Measurements from ENCODE around the gene RACK1. TPM values are rescaled to one million over a fixed set of nuclear protein-coding genes. Genes with fewer than 3 reads are reported as not detected.

The RACK1 gene
- total RNA-seq, 1 donor from 2014 or later = 7,283 TPM

DNA sequence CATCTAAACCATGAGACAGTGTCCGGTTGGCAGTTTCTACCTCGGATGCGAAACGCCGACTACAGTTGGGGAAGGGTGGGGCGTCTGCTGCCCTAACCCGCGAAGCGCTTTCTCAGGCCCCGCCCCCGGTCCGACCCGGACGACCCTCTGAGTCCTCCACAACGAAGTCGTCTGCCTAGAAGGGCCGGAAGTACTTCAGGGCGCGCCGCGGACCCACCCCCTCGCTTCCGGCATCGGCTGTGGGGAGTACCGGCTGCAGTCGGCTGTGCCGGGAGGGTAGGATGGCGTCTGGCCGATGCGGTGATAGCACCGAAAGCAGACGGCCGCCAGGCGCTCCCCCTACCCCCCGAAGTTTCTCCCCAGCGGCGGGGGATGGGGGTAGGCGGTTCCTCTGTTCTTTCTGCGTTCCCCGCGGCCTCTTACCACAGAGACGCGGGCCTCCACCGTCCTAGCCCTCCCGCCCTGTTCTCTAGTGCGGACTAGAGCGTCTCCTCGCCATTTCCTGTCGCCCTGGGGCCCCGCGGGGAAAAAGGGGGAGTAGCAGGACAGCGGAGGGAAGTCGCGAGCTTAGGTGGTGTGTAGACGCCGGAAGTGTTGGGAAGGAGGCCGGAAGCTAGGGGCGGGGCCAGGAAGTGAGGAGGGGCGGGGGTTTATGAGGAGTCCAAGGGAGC, 20.5 kb downstream of the RACK1 start, which contains the start of gene TRIM41:
TRIM41 (plus strand) TSS at position 224 of the 671 bp plus-strand sequence. CDS start 719 bp downstream, outside the sequence.
- DNase-seq (ENCODE audit: low read depth) = peak; percentile 92
- Histone ChIP-seq H3K27me3 (ENCODE audit: control insufficient read depth, insufficient read depth, low read length) (no peaks in the 10 kb centered on the region), H3K36me3 (ENCODE audit: control insufficient read depth, insufficient read depth, low read length) (peaks cover 1% of the 10 kb centered on the region), H3K4me3 (ENCODE audit: low read depth, low read length) (peak within 1 kb of the TSS; percentile 69)
- TF ChIP-seq, protein P1, sequence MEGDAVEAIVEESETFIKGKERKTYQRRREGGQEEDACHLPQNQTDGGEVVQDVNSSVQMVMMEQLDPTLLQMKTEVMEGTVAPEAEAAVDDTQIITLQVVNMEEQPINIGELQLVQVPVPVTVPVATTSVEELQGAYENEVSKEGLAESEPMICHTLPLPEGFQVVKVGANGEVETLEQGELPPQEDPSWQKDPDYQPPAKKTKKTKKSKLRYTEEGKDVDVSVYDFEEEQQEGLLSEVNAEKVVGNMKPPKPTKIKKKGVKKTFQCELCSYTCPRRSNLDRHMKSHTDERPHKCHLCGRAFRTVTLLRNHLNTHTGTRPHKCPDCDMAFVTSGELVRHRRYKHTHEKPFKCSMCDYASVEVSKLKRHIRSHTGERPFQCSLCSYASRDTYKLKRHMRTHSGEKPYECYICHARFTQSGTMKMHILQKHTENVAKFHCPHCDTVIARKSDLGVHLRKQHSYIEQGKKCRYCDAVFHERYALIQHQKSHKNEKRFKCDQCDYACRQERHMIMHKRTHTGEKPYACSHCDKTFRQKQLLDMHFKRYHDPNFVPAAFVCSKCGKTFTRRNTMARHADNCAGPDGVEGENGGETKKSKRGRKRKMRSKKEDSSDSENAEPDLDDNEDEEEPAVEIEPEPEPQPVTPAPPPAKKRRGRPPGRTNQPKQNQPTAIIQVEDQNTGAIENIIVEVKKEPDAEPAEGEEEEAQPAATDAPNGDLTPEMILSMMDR (IDR thresholded peaks at IDR 0.05; ENCODE audit: insufficient read depth, low read length, severe bottlenecking) = peak; percentile 11
- no peak for FAIRE-seq

DNA sequence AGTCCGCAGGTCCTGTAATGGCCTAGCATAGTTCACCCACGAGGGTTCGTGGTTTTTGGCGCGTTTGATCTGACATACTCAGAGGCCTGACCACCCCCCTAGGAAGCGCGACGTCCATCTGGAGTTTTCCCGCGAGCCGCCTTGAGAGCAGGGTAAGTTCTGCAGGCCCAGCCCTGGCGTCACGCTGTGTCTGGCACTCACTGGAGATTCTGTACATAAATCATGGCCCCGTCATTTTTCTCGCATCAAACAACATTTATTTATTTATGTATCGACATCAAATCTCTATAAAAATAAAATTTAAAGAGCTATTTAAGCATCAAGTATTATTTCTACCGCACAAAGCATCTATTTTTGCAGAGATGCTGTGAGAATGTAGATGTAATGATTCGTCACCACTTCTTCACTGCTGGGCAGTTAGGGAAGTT, 21.1 kb downstream of the RACK1 start:
- TF ChIP-seq, protein P1 (IDR thresholded peaks at IDR 0.05; ENCODE audit: insufficient read depth, low read length, severe bottlenecking) = no peak
- Histone ChIP-seq H3K36me3 (ENCODE audit: control insufficient read depth, insufficient read depth, low read length) (peaks cover 1% of the 10 kb centered on the region), H3K4me3 (ENCODE audit: low read depth, low read length) (peak overlapping the region; percentile 69), H3K27me3 (ENCODE audit: control insufficient read depth, insufficient read depth, low read length) (no peaks in the 10 kb centered on the region)
- no peak for DNase-seq (ENCODE audit: low read depth)
- FAIRE-seq = no peak

DNA sequence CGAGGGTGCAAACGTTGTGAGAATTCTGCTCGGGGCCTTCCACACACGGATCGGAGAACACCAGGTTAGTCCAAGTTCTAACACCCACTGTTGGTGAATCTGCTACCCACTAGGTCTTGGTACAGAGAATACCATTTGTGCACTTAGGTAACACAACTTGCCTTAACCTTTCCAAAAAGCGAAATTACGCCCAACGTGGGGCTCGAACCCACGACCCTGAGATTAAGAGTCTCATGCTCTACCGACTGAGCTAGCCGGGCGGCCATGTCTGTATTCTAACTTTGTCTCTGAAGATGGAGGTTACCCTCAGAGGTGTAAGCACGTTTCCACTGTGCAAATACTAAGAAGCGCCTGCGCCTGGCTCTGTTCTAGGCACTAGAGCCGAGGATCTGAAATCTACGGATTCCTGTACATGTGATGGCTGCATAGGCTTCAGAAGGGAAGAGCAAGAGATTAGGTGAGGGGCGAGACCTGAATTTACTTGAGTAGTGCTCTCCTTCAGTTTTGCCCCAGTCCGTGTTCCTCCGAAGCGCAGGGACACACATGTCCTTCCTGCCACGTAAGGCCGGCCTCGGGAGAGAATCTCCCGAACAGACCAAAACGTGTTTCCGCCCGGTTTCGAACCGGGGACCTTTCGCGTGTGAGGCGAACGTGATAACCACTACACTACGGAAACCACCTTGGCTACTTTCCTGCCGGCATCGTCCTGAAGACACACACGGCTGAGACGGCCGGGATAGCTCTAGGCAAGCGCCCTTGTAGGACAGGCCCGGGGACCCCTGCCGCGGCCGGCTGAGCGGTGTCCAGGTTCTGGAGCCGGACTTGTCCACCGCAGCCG, 21.7 kb downstream of the RACK1 start:
- Histone ChIP-seq H3K27me3 (ENCODE audit: control insufficient read depth, insufficient read depth, low read length) (no peaks in the 10 kb centered on the region), H3K4me3 (ENCODE audit: low read depth, low read length) (peak overlapping the region; percentile 69), H3K36me3 (ENCODE audit: control insufficient read depth, insufficient read depth, low read length) (peaks cover 1% of the 10 kb centered on the region)
- peak; percentile 90 for DNase-seq (ENCODE audit: low read depth)
- FAIRE-seq = no peak
- TF ChIP-seq, protein P1 (IDR thresholded peaks at IDR 0.05; ENCODE audit: insufficient read depth, low read length, severe bottlenecking) = no peak

DNA sequence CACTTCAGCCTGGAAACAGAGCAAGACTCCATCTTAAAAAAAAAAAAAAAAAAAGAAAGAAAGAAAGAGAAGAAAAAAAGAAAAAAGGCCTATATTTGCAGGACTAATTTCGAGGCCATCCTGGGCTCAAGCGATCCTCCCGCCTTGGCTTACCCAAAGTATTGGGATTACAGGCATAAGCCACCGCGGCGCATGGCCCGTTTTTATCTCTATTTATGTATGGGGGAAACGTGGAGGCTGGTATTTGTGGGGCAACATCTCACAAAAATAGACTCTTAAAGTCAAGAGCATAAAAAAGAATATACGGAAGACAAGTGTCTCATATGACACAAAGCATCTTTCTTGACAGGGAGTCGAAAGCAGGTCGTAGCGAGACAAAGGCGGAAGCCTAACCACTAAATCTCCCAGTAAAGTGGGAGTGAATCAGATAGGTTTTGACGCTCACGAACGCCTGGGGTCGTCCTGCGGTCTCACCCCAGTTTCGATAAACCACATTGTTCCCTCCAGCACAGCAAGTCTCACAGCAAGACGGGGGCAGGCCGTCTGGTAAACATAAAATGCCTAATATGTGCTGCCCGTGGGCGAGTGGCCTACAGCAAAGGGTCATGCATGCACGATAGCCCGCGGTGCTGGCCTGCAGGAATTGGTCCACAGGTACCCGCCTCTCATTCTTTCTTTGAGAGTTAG, 22.5 kb downstream of the RACK1 start:
- DNase-seq (ENCODE audit: low read depth) = no peak
- TF ChIP-seq, protein P1 (IDR thresholded peaks at IDR 0.05; ENCODE audit: insufficient read depth, low read length, severe bottlenecking) = no peak
- no peak for FAIRE-seq
- Histone ChIP-seq H3K4me3 (ENCODE audit: low read depth, low read length) (no peak overlapping the region), H3K36me3 (ENCODE audit: control insufficient read depth, insufficient read depth, low read length) (peaks cover 1% of the 10 kb centered on the region), H3K27me3 (ENCODE audit: control insufficient read depth, insufficient read depth, low read length) (no peaks in the 10 kb centered on the region)

DNA sequence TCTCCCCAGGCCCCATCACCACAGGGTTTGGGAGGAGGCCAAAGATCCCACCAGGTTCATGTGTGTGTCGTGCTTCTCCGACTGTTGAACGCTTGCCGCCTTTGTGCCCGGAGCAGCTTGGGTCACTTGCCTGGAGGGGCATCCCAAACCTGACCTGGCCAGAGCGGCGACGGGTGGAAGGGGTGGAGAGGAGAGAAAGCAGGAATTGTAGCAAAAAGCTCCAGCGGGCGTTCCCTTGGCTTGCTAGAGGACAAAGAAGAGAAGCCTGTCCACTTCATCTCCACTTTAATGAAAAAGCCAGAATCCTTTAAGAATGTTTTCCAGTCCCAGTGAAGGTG, 23.6 kb downstream of the RACK1 start:
- Histone ChIP-seq H3K4me3 (ENCODE audit: low read depth, low read length) (no peak overlapping the region), H3K27me3 (ENCODE audit: control insufficient read depth, insufficient read depth, low read length) (no peaks in the 10 kb centered on the region), H3K36me3 (ENCODE audit: control insufficient read depth, insufficient read depth, low read length) (peaks cover 1% of the 10 kb centered on the region)
- DNase-seq (ENCODE audit: low read depth) = no peak
- no peak for FAIRE-seq
- TF ChIP-seq, protein P1 (IDR thresholded peaks at IDR 0.05; ENCODE audit: insufficient read depth, low read length, severe bottlenecking) = no peak
